Hepatocyte (in vitro differentiated cells): ENCODE measurements around the gene ZFHX3.

Source experiments
- CTCF ChIP-seq: fragments of 200-600 bp; sonication (generic); IDR thresholded peaks from 2 replicates; pipeline ENCODE4 v1.5.1; 2016; ENCODE audit warnings: antibody characterized with exemption, mild to moderate bottlenecking; ENCODE audit not compliant: poor library complexity
- EZH2 ChIP-seq: fragments of 200-600 bp; sonication (generic); IDR thresholded peaks from 2 replicates; pipeline ENCODE4 v1.6.1; 2016; ENCODE audit warnings: antibody characterized with exemption, mild to moderate bottlenecking, borderline replicate concordance
- EZH2phosphoT487 ChIP-seq: fragments of 200-600 bp; sonication (generic); IDR thresholded peaks from one replicate; pipeline ENCODE4 v1.6.1; 2018; ENCODE audit warnings: antibody characterized with exemption, mild to moderate bottlenecking, low read depth, moderate library complexity; ENCODE audit not compliant: unreplicated experiment, severe bottlenecking

GRCh38 chr16:73063854-73064211 is 15.9 kb upstream of the ZFHX3 start:
- TF ChIP-seq EZH2phosphoT487 (no peak), EZH2 (no peak), CTCF (no peak)
